Large intestine (tissue), 12 donors: ENCODE results near the gene XAGE5. TPM values are rescaled to one million over a fixed set of nuclear protein-coding genes. Genes with fewer than 3 reads are reported as not detected.
"Not testable (repeated sequence)": the region's sequence is repeated elsewhere in the genome, so short reads cannot be mapped to it uniquely, and the experiment has no call there.

Experiments
- DNase-seq, 2 donors: peaks; one replicate each; pipeline versions ENCODE4 v3.0.0 to v3.0.0-alpha.2; 2013
- H3K27ac ChIP-seq: one replicate; pipeline ENCODE4 v1.5.1; 2013; ENCODE audit warnings: low read length
- H3K27me3 ChIP-seq: 2 replicates; pipeline ENCODE4 v1.6.1; 2013; ENCODE audit warnings: low read length; ENCODE audit not compliant: control insufficient read depth, insufficient read depth
- H3K36me3 ChIP-seq: 2 replicates; pipeline ENCODE4 v1.6.1; 2013; ENCODE audit warnings: low read length; ENCODE audit not compliant: control insufficient read depth, insufficient read depth
- H3K4me1 ChIP-seq: one replicate; pipeline ENCODE4 v1.6.1; 2013; ENCODE audit warnings: low read length; ENCODE audit not compliant: control insufficient read depth, insufficient read depth
- H3K4me3 ChIP-seq: one replicate; pipeline ENCODE4 v1.5.1; 2013; ENCODE audit warnings: low read length
- H3K9me3 ChIP-seq: one replicate; pipeline ENCODE4 v1.6.1; 2013; ENCODE audit warnings: mild to moderate bottlenecking, low read depth, low read length, moderate library complexity; ENCODE audit not compliant: control insufficient read depth
- WGBS: methylation state at CpG from one replicate; pipeline ENCODE4 v1.1.5; 2013; ENCODE audit warnings: low lambda C conversion rate; ENCODE audit not compliant: insufficient coverage; 5-methylcytosine and 5-hydroxymethylcytosine counted together
- long read RNA-seq, 11 donors: transcript quantifications; one replicate each; lab custom pipeline, GENCODE V29; 2026
- polyA plus RNA-seq: library from polyadenylated mRNA; unstranded; fragments of 120-200 nt; gene quantifications from one replicate; pipeline ENCODE4 v1.2.1, GENCODE V29; 2013

Gene XAGE5
- not detected for polyA plus RNA-seq
- long read RNA-seq, donor 1 = 0 reads
- long read RNA-seq, donor 2 = 0 reads
- long read RNA-seq, donor 3 = 0 reads
- long read RNA-seq, donor 4 = 0 reads
- long read RNA-seq, donor 5 = 0 reads
- long read RNA-seq, donor 6 = 0 reads
- long read RNA-seq, donor 7 = 0 reads
- long read RNA-seq, donor 8 = 0 reads
- long read RNA-seq, donor 9 = 0 reads
- long read RNA-seq, donor 10 = 0 reads
- long read RNA-seq, donor 11 = 0 reads

- Histone ChIP-seq H3K27me3 (no peaks in the 10 kb centered on the region), H3K36me3 (no peaks in the 10 kb centered on the region)
- WGBS = no CpG with 5 or more reads among the region's 25 CpGs
These were observed at the start of gene XAGE5 for GRCh38 chrX:52811065-52811625. Gene XAGE5 (plus strand): TSS chrX:52811287. CDS start chrX:52812567, 1,280 bp downstream.

GRCh38 chrX:52765983-52766382 is 45.1 kb upstream of the XAGE5 start:
- not testable (repeated sequence) for DNase-seq, H3K4me1 ChIP-seq, H3K9me3 ChIP-seq, H3K27me3 ChIP-seq, H3K27ac ChIP-seq, H3K36me3 ChIP-seq, H3K4me3 ChIP-seq
- WGBS = no CpG with 5 or more reads among the region's 5 CpGs

More at GRCh38 chrX:52811065-52811625, at the start of gene XAGE5:
- H3K27ac ChIP-seq = no peak within 1 kb of the TSS
- no peaks in the 10 kb centered on the region for H3K4me1 ChIP-seq
- no peaks in the 10 kb centered on the region for H3K9me3 ChIP-seq
- DNase-seq = no peak
- H3K4me3 ChIP-seq = no peak within 1 kb of the TSS

- not testable (repeated sequence) for H3K9me3 ChIP-seq, DNase-seq, H3K4me3 ChIP-seq, H3K27ac ChIP-seq, H3K27me3 ChIP-seq, H3K4me1 ChIP-seq, H3K36me3 ChIP-seq
- WGBS = no CpG with 5 or more reads among the region's 11 CpGs
These were observed 37.6 kb upstream of the XAGE5 start for GRCh38 chrX:52773504-52773903.

- no CpG with 5 or more reads among the region's 2 CpGs for WGBS
- not testable (repeated sequence) for H3K36me3 ChIP-seq, DNase-seq, H3K4me1 ChIP-seq, H3K27ac ChIP-seq, H3K27me3 ChIP-seq, H3K4me3 ChIP-seq, H3K9me3 ChIP-seq
These were observed 13.8 kb upstream of the XAGE5 start, which contains the start of gene SPANXN5 for GRCh38 chrX:52797327-52797726. Gene SPANXN5 (minus strand): TSS chrX:52797427. CDS start chrX:52797348, 79 bp downstream.

GRCh38 chrX:52804876-52805275 is 6.2 kb upstream of the XAGE5 start:
- no CpG with 5 or more reads among the region's 2 CpGs for WGBS
- not testable (repeated sequence) for H3K9me3 ChIP-seq, H3K36me3 ChIP-seq, H3K27me3 ChIP-seq, H3K27ac ChIP-seq, H3K4me1 ChIP-seq, DNase-seq, H3K4me3 ChIP-seq

- H3K36me3 ChIP-seq = no peaks in the 10 kb centered on the region
- no CpG with 5 or more reads among the region's 4 CpGs for WGBS
- no peaks in the 10 kb centered on the region for H3K4me1 ChIP-seq
- H3K4me3 ChIP-seq = no peak overlapping the region
- H3K9me3 ChIP-seq = no peaks in the 10 kb centered on the region
- no peak overlapping the region for H3K27ac ChIP-seq
- DNase-seq = no peak
- H3K27me3 ChIP-seq = no peaks in the 10 kb centered on the region
These were observed 8.7 kb downstream of the XAGE5 start for GRCh38 chrX:52819788-52820187.

- no peaks in the 10 kb centered on the region for H3K36me3 ChIP-seq
- no peaks in the 10 kb centered on the region for H3K27me3 ChIP-seq
- no peak overlapping the region for H3K4me3 ChIP-seq
- DNase-seq = no peak
- no peaks in the 10 kb centered on the region for H3K9me3 ChIP-seq
- no peak overlapping the region for H3K27ac ChIP-seq
- H3K4me1 ChIP-seq = no peaks in the 10 kb centered on the region
- no CpG with 5 or more reads among the region's 11 CpGs for WGBS
These were observed 10.1 kb downstream of the XAGE5 start for GRCh38 chrX:52821079-52821760.

- WGBS = no CpG with 5 or more reads among the region's 2 CpGs
- H3K4me1 ChIP-seq = no peaks in the 10 kb centered on the region
- peaks cover 4% of the 10 kb centered on the region for H3K9me3 ChIP-seq
- H3K36me3 ChIP-seq = no peaks in the 10 kb centered on the region
- DNase-seq = no peak
- no peaks in the 10 kb centered on the region for H3K27me3 ChIP-seq
- H3K4me3 ChIP-seq = no peak overlapping the region
- no peak overlapping the region for H3K27ac ChIP-seq
These were observed 13.5 kb downstream of the XAGE5 start for GRCh38 chrX:52824608-52825007.

GRCh38 chrX:52830551-52830950 is 19.5 kb downstream of the XAGE5 start:
- WGBS = no CpG with 5 or more reads among the region's 3 CpGs
- H3K4me3 ChIP-seq = no peak overlapping the region
- no peaks in the 10 kb centered on the region for H3K27me3 ChIP-seq
- no peak overlapping the region for H3K27ac ChIP-seq
- peak in 1 of 2 donors; percentile 5 for DNase-seq
- no peaks in the 10 kb centered on the region for H3K36me3 ChIP-seq
- no peaks in the 10 kb centered on the region for H3K4me1 ChIP-seq
- peaks cover 4% of the 10 kb centered on the region for H3K9me3 ChIP-seq

GRCh38 chrX:52839137-52839536 is 28.1 kb downstream of the XAGE5 start:
- Histone ChIP-seq H3K4me1 (no peaks in the 10 kb centered on the region), H3K27me3 (no peaks in the 10 kb centered on the region), H3K36me3 (no peaks in the 10 kb centered on the region), H3K4me3 (no peak overlapping the region), H3K9me3 (no peaks in the 10 kb centered on the region), H3K27ac (no peak overlapping the region)
- WGBS = 60% methylated on average over 1 of the region's 2 CpGs
- no peak for DNase-seq
